Caco-2 (cell line): ENCODE results near the gene ACKR1. TPM values are rescaled to one million over a fixed set of nuclear protein-coding genes. Genes with fewer than 3 reads are reported as not detected.

Experiments used
- BruUV-seq: library from RNA; stranded (reverse); fragments of 400-500 nt; replicated peaks from 2 replicates; lab custom pipeline; 2021; lab: Mats Ljungman, UMichigan
- CTCF ChIA-PET: fragments of 300-600 bp; sonication (Branson Sonifier 250); formaldehyde crosslinking; loops from one replicate; lab custom pipeline; 2022; ENCODE audit warnings: antibody characterized with exemption; lab: Charles Lee
- POLR2A ChIA-PET: fragments of 300-600 bp; sonication (Branson Sonifier 250); formaldehyde crosslinking; loops from one replicate; lab custom pipeline; 2022; ENCODE audit warnings: antibody characterized with exemption; lab: Charles Lee
- DNase-seq, 2 experiments: peaks; one replicate each; pipeline versions ENCODE4 v3.0.0 to v3.0.0-alpha.2; 2020 to 2022
- H3K27me3 ChIP-seq: replicated peaks from 2 replicates; pipeline ENCODE4 v1.6.0; 2011; ENCODE audit warnings: low read length; ENCODE audit not compliant: control insufficient read depth, insufficient read depth
- H3K36me3 ChIP-seq: 2 replicates; pipeline ENCODE4 v1.5.1; 2011; ENCODE audit warnings: low read length; ENCODE audit not compliant: control insufficient read depth, insufficient read depth
- H3K4me1 ChIP-seq: fragments of 250-450 bp; sonication (Bioruptor Pico); 2 replicates; pipeline ENCODE4 v1.5.1; 2020; ENCODE audit warnings: mild to moderate bottlenecking
- H3K4me3 ChIP-seq: 2 replicates; pipeline ENCODE4 v1.5.1; 2011; ENCODE audit warnings: low read depth, mild to moderate bottlenecking, control low read depth, low read length
- H3K9me3 ChIP-seq: fragments of 250-450 bp; sonication (Bioruptor Pico); 2 replicates; pipeline ENCODE4 v1.5.1; 2020; ENCODE audit warnings: mild to moderate bottlenecking, moderate library complexity
- H3K27ac Mint-ChIP-seq: one replicate; pipeline ENCODE4 v1.8.0; 2022; ENCODE audit warnings: mixed read lengths; ENCODE audit not compliant: unreplicated experiment
- H3K27me3 Mint-ChIP-seq: one replicate; pipeline ENCODE4 v1.8.0; 2022; ENCODE audit warnings: mixed read lengths; ENCODE audit not compliant: insufficient read depth, unreplicated experiment
- H3K36me3 Mint-ChIP-seq: one replicate; pipeline ENCODE4 v1.8.0; 2022; ENCODE audit warnings: mild to moderate bottlenecking, mixed read lengths; ENCODE audit not compliant: insufficient read depth, unreplicated experiment
- H3K4me1 Mint-ChIP-seq: one replicate; pipeline ENCODE4 v1.8.0; 2022; ENCODE audit warnings: low read depth, mixed read lengths; ENCODE audit not compliant: unreplicated experiment
- H3K4me3 Mint-ChIP-seq: one replicate; pipeline ENCODE4 v1.8.0; 2022; ENCODE audit warnings: mild to moderate bottlenecking, moderate library complexity, mixed read lengths; ENCODE audit not compliant: unreplicated experiment
- H3K9me3 Mint-ChIP-seq: one replicate; pipeline ENCODE4 v1.8.0; 2022; ENCODE audit warnings: mixed read lengths; ENCODE audit not compliant: unreplicated experiment
- CTCF ChIP-seq, 2 experiments: fragments of 200-600 bp in 1 of 2; IDR thresholded peaks; 1 replicate in 1 of 2; 2 replicates in 1 of 2; pipeline versions ENCODE4 v1.5.1 to v1.8.0; 2011 to 2022; ENCODE audit warnings: antibody characterized with exemption in 1 of 2, control low read depth in 1 of 2, inconsistent platforms in 1 of 2, low read depth in 1 of 2, low read length in 1 of 2, mild to moderate bottlenecking in 1 of 2, moderate library complexity in 1 of 2; ENCODE audit not compliant: insufficient read depth in 1 of 2, severe bottlenecking in 1 of 2, unreplicated experiment in 1 of 2
- intact Hi-C: fragments of 100-400 bp; cut with micrococcal nuclease; formaldehyde crosslinking; loops from one replicate; pipeline ENCODE4 v1.10.0; 2022; ENCODE audit not compliant: unreplicated experiment
- total RNA-seq: library from RNA; stranded (reverse); gene quantifications from 2 replicates; pipeline ENCODE4 v1.2.3, GENCODE V29; 2022

Gene ACKR1
- total RNA-seq, 1 experiment from 2014 or later = not detected

DNA sequence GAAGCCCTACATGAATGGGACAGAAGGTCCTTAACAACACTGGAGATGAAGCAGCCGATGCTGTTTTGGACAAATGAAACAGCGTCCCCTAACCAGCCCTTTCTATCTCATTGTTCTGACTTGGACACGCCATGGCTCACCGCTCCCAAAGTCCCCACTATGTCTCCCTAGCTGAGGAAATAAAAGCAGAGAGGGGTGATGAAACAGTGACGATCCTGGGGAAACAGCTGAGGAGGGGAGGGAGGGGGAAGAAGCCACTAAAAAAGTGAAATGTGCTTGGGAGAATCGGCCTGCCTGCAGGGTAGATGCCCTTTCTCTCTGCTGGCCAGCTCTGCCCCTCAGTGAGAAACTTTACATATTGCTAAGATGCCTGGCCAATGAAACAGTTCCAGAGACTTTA is 1.1 kb upstream of the ACKR1 start:
- intact Hi-C loops = no loop called here
- Mint-ChIP-seq H3K27me3 (peaks cover 45% of the 10 kb centered on the region), H3K4me1 (no peaks in the 10 kb centered on the region), H3K9me3 (no peaks in the 10 kb centered on the region), H3K27ac (no peak overlapping the region), H3K4me3 (no peak overlapping the region), H3K36me3 (no peaks in the 10 kb centered on the region)
- no peaks in the 10 kb centered on the region for H3K9me3 ChIP-seq
- H3K27me3 ChIP-seq = peaks cover 1% of the 10 kb centered on the region; the same call in 1 of the 2 replicates
- H3K4me1 ChIP-seq = no peaks in the 10 kb centered on the region
- ChIA-PET CTCF (interaction anchor here (0.8 kb wide), 1 partner anchor 11 kb away, joined by 4 read pairs; no protein-coding TSS in a partner anchor), POLR2A (no interaction called here)
- no peak for DNase-seq
- no TSS peak for BruUV-seq
- H3K36me3 ChIP-seq = no peaks in the 10 kb centered on the region
- no peak for TF ChIP-seq CTCF (IDR thresholded peaks at IDR 0.05; ENCODE audit: insufficient read depth in 1 of 2, low read depth in 1 of 2, low read length in 1 of 2, severe bottlenecking in 1 of 2, unreplicated experiment in 1 of 2)
- no peak overlapping the region for H3K4me3 ChIP-seq

DNA sequence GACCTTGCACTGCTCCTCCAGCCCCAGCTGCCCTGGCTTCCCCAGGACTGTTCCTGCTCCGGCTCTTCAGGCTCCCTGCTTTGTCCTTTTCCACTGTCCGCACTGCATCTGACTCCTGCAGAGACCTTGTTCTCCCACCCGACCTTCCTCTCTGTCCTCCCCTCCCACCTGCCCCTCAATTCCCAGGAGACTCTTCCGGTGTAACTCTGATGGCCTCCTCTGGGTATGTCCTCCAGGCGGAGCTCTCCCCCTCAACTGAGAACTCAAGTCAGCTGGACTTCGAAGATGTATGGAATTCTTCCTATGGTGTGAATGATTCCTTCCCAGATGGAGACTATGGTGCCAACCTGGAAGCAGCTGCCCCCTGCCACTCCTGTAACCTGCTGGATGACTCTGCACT is 550 bp downstream of the ACKR1 start:
- Mint-ChIP-seq H3K27ac (no peak overlapping the region), H3K4me3 (no peak overlapping the region), H3K27me3 (peaks cover 42% of the 10 kb centered on the region), H3K9me3 (no peaks in the 10 kb centered on the region), H3K4me1 (no peaks in the 10 kb centered on the region), H3K36me3 (no peaks in the 10 kb centered on the region)
- BruUV-seq = no TSS peak
- no peak for DNase-seq
- ChIA-PET POLR2A (no interaction called here), CTCF (no interaction called here)
- TF ChIP-seq CTCF (IDR thresholded peaks at IDR 0.05; ENCODE audit: insufficient read depth in 1 of 2, low read depth in 1 of 2, low read length in 1 of 2, severe bottlenecking in 1 of 2, unreplicated experiment in 1 of 2) = no peak
- Histone ChIP-seq H3K36me3 (no peaks in the 10 kb centered on the region), H3K4me1 (no peaks in the 10 kb centered on the region), H3K9me3 (no peaks in the 10 kb centered on the region), H3K27me3 (peaks cover 1% of the 10 kb centered on the region; the same call in 1 of the 2 replicates), H3K4me3 (no peak overlapping the region)
- intact Hi-C loops = no loop called here

GRCh38 chr1:159206110-159206509 is 1.4 kb downstream of the ACKR1 start:
- Histone ChIP-seq H3K27me3 (peaks cover 1% of the 10 kb centered on the region; the same call in 1 of the 2 replicates), H3K36me3 (no peaks in the 10 kb centered on the region), H3K9me3 (no peaks in the 10 kb centered on the region), H3K4me3 (no peak overlapping the region), H3K4me1 (no peaks in the 10 kb centered on the region)
- no peaks in the 10 kb centered on the region for H3K4me1 Mint-ChIP-seq
- no peaks in the 10 kb centered on the region for H3K36me3 Mint-ChIP-seq
- ChIA-PET POLR2A (no interaction called here), CTCF (no interaction called here)
- H3K9me3 Mint-ChIP-seq = no peaks in the 10 kb centered on the region
- BruUV-seq = no TSS peak
- DNase-seq = no peak
- peaks cover 42% of the 10 kb centered on the region for H3K27me3 Mint-ChIP-seq
- no peak for TF ChIP-seq CTCF (IDR thresholded peaks at IDR 0.05; ENCODE audit: insufficient read depth in 1 of 2, low read depth in 1 of 2, low read length in 1 of 2, severe bottlenecking in 1 of 2, unreplicated experiment in 1 of 2)
- intact Hi-C loops = no loop called here
- H3K27ac Mint-ChIP-seq = no peak overlapping the region
- no peak overlapping the region for H3K4me3 Mint-ChIP-seq
